H9 (cell line): ENCODE data around the gene DCXR. TPM values are rescaled to one million over a fixed set of nuclear protein-coding genes. Genes with fewer than 3 reads are reported as not detected.

Experiments
- DNase-seq: peaks from one replicate; pipeline ENCODE4 v3.0.0-alpha.2; 2017
- H2AFZ ChIP-seq: one replicate; pipeline ENCODE4 v1.6.1; 2013; ENCODE audit warnings: mild to moderate bottlenecking, low read length, control low read depth, moderate library complexity
- H2AK5ac ChIP-seq: 2 replicates; pipeline ENCODE4 v1.6.1; 2013; ENCODE audit warnings: low read length, control low read depth, mixed read lengths; ENCODE audit not compliant: insufficient read length
- H2BK120ac ChIP-seq: one replicate; pipeline ENCODE4 v1.6.1; 2013; ENCODE audit warnings: low read depth, mild to moderate bottlenecking, low read length, control low read depth, inconsistent platforms; ENCODE audit not compliant: poor library complexity, severe bottlenecking
- H2BK12ac ChIP-seq: 2 replicates; pipeline ENCODE4 v1.6.1; 2013; ENCODE audit warnings: low read length, control low read depth, mixed read lengths, low read depth; ENCODE audit not compliant: insufficient read length
- H2BK15ac ChIP-seq: 2 replicates; pipeline ENCODE4 v1.6.1; 2013; ENCODE audit warnings: low read depth, low read length, control low read depth
- H2BK20ac ChIP-seq: one replicate; pipeline ENCODE4 v1.6.1; 2013; ENCODE audit warnings: low read depth, mild to moderate bottlenecking, low read length, control low read depth, inconsistent platforms; ENCODE audit not compliant: poor library complexity, severe bottlenecking
- H2BK5ac ChIP-seq: 2 replicates; pipeline ENCODE4 v1.6.1; 2013; ENCODE audit warnings: low read length, control low read depth, mixed read lengths; ENCODE audit not compliant: insufficient read length
- H3K14ac ChIP-seq: 2 replicates; pipeline ENCODE4 v1.6.1; 2013; ENCODE audit warnings: low read length, control low read depth; ENCODE audit not compliant: insufficient read depth
- H3K18ac ChIP-seq: 2 replicates; pipeline ENCODE4 v1.6.1; 2013; ENCODE audit warnings: low read depth, mild to moderate bottlenecking, mixed read lengths, low read length, control low read depth; ENCODE audit not compliant: insufficient read length
- H3K23ac ChIP-seq: 2 replicates; pipeline ENCODE4 v1.6.1; 2013; ENCODE audit warnings: low read length, control low read depth, mixed read lengths, low read depth; ENCODE audit not compliant: insufficient read length
- H3K23me2 ChIP-seq: 2 replicates; pipeline ENCODE4 v1.6.1; 2013; ENCODE audit warnings: low read depth, mild to moderate bottlenecking, mixed read lengths, low read length, control low read depth; ENCODE audit not compliant: insufficient read length, poor library complexity, severe bottlenecking
- H3K27ac ChIP-seq: 2 replicates; pipeline ENCODE4 v1.5.1; 2013; ENCODE audit warnings: low read length, control low read depth, mixed read lengths, low read depth; ENCODE audit not compliant: insufficient read length
- H3K27me3 ChIP-seq: 2 replicates; pipeline ENCODE4 v1.6.1; 2013; ENCODE audit warnings: low read length, control low read depth, inconsistent platforms; ENCODE audit not compliant: insufficient read depth
- H3K4ac ChIP-seq: 2 replicates; pipeline ENCODE4 v1.6.1; 2013; ENCODE audit warnings: low read depth, mild to moderate bottlenecking, control low read depth, inconsistent platforms, low read length, moderate library complexity
- H3K4me1 ChIP-seq: 2 replicates; pipeline ENCODE4 v1.6.1; 2013; ENCODE audit warnings: low read length, control low read depth, inconsistent platforms; ENCODE audit not compliant: insufficient read depth
- H3K4me2 ChIP-seq: 2 replicates; pipeline ENCODE4 v1.6.1; 2013; ENCODE audit warnings: low read length, control low read depth, mixed read lengths; ENCODE audit not compliant: insufficient read length, insufficient read depth
- H3K56ac ChIP-seq: 2 replicates; pipeline ENCODE4 v1.6.1; 2013; ENCODE audit warnings: low read depth, mild to moderate bottlenecking, mixed read lengths, low read length, control low read depth; ENCODE audit not compliant: insufficient read length
- H3K79me1 ChIP-seq: 2 replicates; pipeline ENCODE4 v1.6.1; 2013; ENCODE audit warnings: low read depth, mild to moderate bottlenecking, moderate library complexity, low read length, control low read depth, inconsistent platforms; ENCODE audit not compliant: insufficient read depth, poor library complexity, severe bottlenecking
- H3K79me2 ChIP-seq: 2 replicates; pipeline ENCODE4 v1.6.1; 2013; ENCODE audit warnings: low read length, control low read depth, inconsistent platforms; ENCODE audit not compliant: insufficient read depth
- H3K9ac ChIP-seq: 2 replicates; pipeline ENCODE4 v1.6.1; 2013; ENCODE audit warnings: low read length, control low read depth, mixed read lengths; ENCODE audit not compliant: insufficient read length; ENCODE audit errors: extremely low read depth
- H3K9me3 ChIP-seq: one replicate; pipeline ENCODE4 v1.6.1; 2013; ENCODE audit warnings: low read depth, low read length, inconsistent platforms; ENCODE audit not compliant: control insufficient read depth
- H3T11ph ChIP-seq: one replicate; pipeline ENCODE4 v1.6.1; 2013; ENCODE audit warnings: mild to moderate bottlenecking, low read length, control low read depth, inconsistent platforms
- H4K20me1 ChIP-seq: one replicate; pipeline ENCODE4 v1.6.1; 2013; ENCODE audit not compliant: control insufficient read depth, insufficient read length, insufficient read depth
- H4K5ac ChIP-seq: 2 replicates; pipeline ENCODE4 v1.6.1; 2013; ENCODE audit warnings: low read depth, mild to moderate bottlenecking, mixed read lengths, low read length, control low read depth; ENCODE audit not compliant: insufficient read length
- H4K8ac ChIP-seq: replicated peaks from 2 replicates; pipeline ENCODE4 v1.6.1; 2013; ENCODE audit warnings: low read length, control low read depth, mixed read lengths, low read depth; ENCODE audit not compliant: insufficient read length
- H4K91ac ChIP-seq: 2 replicates; pipeline ENCODE4 v1.6.1; 2013; ENCODE audit warnings: low read depth, mild to moderate bottlenecking, moderate library complexity, mixed read lengths, low read length, control low read depth; ENCODE audit not compliant: insufficient read length
- H3K27ac Mint-ChIP-seq, 3 experiments: 2 replicates in 2 of 3; 3 replicates in 1 of 3; pipeline ENCODE4 v1.8.0; 2020 to 2021; ENCODE audit warnings: mixed read lengths in 3 of 3, mild to moderate bottlenecking in 1 of 3, moderate library complexity in 1 of 3
- H3K27me3 Mint-ChIP-seq: 2 replicates; pipeline ENCODE4 v1.8.0; 2021; ENCODE audit warnings: low read depth, mild to moderate bottlenecking, moderate library complexity, mixed read lengths
- H3K36me3 Mint-ChIP-seq, 3 experiments: 2 replicates in 2 of 3; 3 replicates in 1 of 3; pipeline ENCODE4 v1.8.0; 2020 to 2021; ENCODE audit warnings: low read depth in 3 of 3, mixed read lengths in 3 of 3; ENCODE audit not compliant: insufficient read depth in 1 of 3
- H3K4me1 Mint-ChIP-seq, 2 experiments: 2 replicates each; pipeline ENCODE4 v1.8.0; 2020; ENCODE audit warnings: mixed read lengths in 2 of 2
- H3K4me3 Mint-ChIP-seq, 2 experiments: 2 replicates in 1 of 2; 3 replicates in 1 of 2; pipeline ENCODE4 v1.8.0; 2020 to 2021; ENCODE audit warnings: mild to moderate bottlenecking in 2 of 2, mixed read lengths in 2 of 2, moderate library complexity in 1 of 2
- H3K9me3 Mint-ChIP-seq, 2 experiments: 2 replicates in 1 of 2; 3 replicates in 1 of 2; pipeline ENCODE4 v1.8.0; 2020; ENCODE audit warnings: mild to moderate bottlenecking in 2 of 2, mixed read lengths in 2 of 2, moderate library complexity in 1 of 2
- WGBS: extraction: QIAGEN DNeasy Blood & Tissue Kit; methylation state at CpG from one replicate; pipeline ENCODE4 v1.1.7; 2013; ENCODE audit warnings: missing lambda C conversion rate, low lambda C conversion rate, mixed read lengths; ENCODE audit not compliant: insufficient read length; ENCODE audit errors: extremely low coverage; 5-methylcytosine and 5-hydroxymethylcytosine counted together
- total RNA-seq: library from RNA; stranded (reverse); gene quantifications from 2 replicates; pipeline ENCODE4 v1.2.1, GENCODE V29; 2021
- TF ChIP-seq, protein P1 (sequence below): fragments of 200-600 bp; sonication (generic); conservative IDR thresholded peaks from 3 replicates; pipeline ENCODE4 v1.8.0; 2021; ENCODE audit warnings: antibody characterized with exemption, mild to moderate bottlenecking

DCXR gene
- total RNA-seq, 1 experiment from 2014 or later = 93.6 TPM

DNA sequence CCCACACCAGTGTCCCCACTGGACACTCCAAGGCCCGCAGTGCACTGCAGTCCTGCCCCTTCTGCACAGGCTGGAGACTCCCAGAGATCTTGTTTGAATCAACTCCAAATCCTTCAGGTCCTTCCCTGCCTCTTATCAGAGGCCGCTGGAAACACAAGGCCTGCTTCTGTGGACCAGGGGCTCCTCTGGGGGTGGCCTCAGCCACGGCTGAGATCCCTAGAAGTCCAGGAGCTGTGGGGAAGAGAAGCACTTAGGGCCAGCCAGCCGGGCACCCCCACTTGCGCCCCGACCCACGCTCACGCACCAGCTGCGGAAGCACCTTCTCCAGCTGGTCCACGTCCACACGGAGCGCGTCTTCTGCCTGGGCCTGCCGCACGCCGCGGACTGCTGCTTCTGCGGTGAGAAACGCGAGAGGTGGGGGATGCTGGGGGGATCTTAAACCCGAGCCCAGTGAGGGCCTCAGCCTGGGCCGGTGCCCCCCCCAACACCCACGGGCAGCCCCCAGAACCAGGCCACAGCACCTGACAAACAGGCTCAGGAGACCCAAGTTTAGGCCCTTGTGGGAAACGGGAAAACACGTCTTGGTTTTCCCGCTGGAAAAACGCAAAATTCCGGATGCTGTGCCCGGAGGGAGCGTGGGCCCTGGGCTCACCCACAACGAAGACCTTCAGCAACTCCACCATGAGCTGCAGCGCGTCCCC is 18.4 kb downstream of the DCXR start:
- Histone ChIP-seq H4K91ac (no peak overlapping the region), H2BK5ac (no peak overlapping the region), H3K14ac (no peak overlapping the region), H2BK12ac (no peak overlapping the region), H3K56ac (no peak overlapping the region), H2AK5ac (no peak overlapping the region), H3K79me1 (peaks cover 5% of the 10 kb centered on the region), H4K8ac (no peak overlapping the region), H2BK120ac (no peak overlapping the region), H3K23me2 (peaks cover 5% of the 10 kb centered on the region), H3K4ac (no peak overlapping the region), H3K9me3 (no peaks in the 10 kb centered on the region), H3K18ac (no peak overlapping the region), H2AFZ (no peak overlapping the region), H3K27me3 (no peaks in the 10 kb centered on the region), H3K79me2 (no peaks in the 10 kb centered on the region), H3T11ph (no peak overlapping the region), H3K4me2 (no peak overlapping the region), H4K20me1 (no peaks in the 10 kb centered on the region), H4K5ac (no peak overlapping the region), H2BK20ac (no peak overlapping the region), H2BK15ac (no peak overlapping the region), H3K27ac (no peak overlapping the region), H3K4me1 (no peaks in the 10 kb centered on the region), H3K9ac (no peak overlapping the region), H3K23ac (no peak overlapping the region)
- Mint-ChIP-seq H3K27me3 (no peaks in the 10 kb centered on the region), H3K9me3 (no peaks in the 10 kb centered on the region), H3K4me3 (no peak overlapping the region), H3K27ac (0 out of 7 replicates have a peak overlapping the region, but pooled peaks of 1 of the 3 experiments have one; percentile 28), H3K4me1 (peaks cover 7 to 14% of the 10 kb centered on the region in 2 experiments), H3K36me3 (peaks cover 2 to 8% (median 3%) of the 10 kb centered on the region in 3 experiments; a peak in 4 of 7 replicates)
- no CpG with 5 or more reads among the region's 33 CpGs for WGBS
- no peak for DNase-seq
- TF ChIP-seq, protein P1, sequence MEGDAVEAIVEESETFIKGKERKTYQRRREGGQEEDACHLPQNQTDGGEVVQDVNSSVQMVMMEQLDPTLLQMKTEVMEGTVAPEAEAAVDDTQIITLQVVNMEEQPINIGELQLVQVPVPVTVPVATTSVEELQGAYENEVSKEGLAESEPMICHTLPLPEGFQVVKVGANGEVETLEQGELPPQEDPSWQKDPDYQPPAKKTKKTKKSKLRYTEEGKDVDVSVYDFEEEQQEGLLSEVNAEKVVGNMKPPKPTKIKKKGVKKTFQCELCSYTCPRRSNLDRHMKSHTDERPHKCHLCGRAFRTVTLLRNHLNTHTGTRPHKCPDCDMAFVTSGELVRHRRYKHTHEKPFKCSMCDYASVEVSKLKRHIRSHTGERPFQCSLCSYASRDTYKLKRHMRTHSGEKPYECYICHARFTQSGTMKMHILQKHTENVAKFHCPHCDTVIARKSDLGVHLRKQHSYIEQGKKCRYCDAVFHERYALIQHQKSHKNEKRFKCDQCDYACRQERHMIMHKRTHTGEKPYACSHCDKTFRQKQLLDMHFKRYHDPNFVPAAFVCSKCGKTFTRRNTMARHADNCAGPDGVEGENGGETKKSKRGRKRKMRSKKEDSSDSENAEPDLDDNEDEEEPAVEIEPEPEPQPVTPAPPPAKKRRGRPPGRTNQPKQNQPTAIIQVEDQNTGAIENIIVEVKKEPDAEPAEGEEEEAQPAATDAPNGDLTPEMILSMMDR = no peak
